Karpas-422 (cell line): Measurements from ENCODE around the gene EPAS1. TPM values are rescaled to one million over a fixed set of nuclear protein-coding genes. Genes with fewer than 3 reads are reported as not detected.

Experiments
- DNase-seq: peaks from one replicate; pipeline ENCODE4 v3.0.0-alpha.2; 2015
- H2AFZ ChIP-seq: fragments of 200-600 bp; sonication (generic); 2 replicates; pipeline ENCODE4 v1.6.1; 2014; ENCODE audit warnings: antibody characterized with exemption, low read length, mixed read lengths
- H3K27ac ChIP-seq: fragments of 200-600 bp; sonication (generic); 2 replicates; pipeline ENCODE4 v1.5.1; 2014; ENCODE audit warnings: mild to moderate bottlenecking, low read length, moderate library complexity
- H3K27me3 ChIP-seq: fragments of 200-600 bp; sonication (generic); 2 replicates; pipeline ENCODE4 v1.6.1; 2014; ENCODE audit warnings: low read length, mixed read lengths
- H3K36me3 ChIP-seq: fragments of 200-600 bp; sonication (generic); 2 replicates; pipeline ENCODE4 v1.6.1; 2014; ENCODE audit warnings: low read length, mixed read lengths; ENCODE audit not compliant: insufficient read depth
- H3K4me1 ChIP-seq: fragments of 200-600 bp; sonication (generic); 2 replicates; pipeline ENCODE4 v1.6.1; 2014; ENCODE audit warnings: mild to moderate bottlenecking, low read length, mixed read lengths
- H3K4me2 ChIP-seq: fragments of 200-600 bp; sonication (generic); 2 replicates; pipeline ENCODE4 v1.6.1; 2014; ENCODE audit warnings: low read length, low read depth, mild to moderate bottlenecking; ENCODE audit not compliant: poor library complexity, severe bottlenecking
- H3K4me3 ChIP-seq: fragments of 200-600 bp; sonication (generic); 2 replicates; pipeline ENCODE4 v1.5.1; 2014; ENCODE audit warnings: mild to moderate bottlenecking, antibody characterized with exemption, low read length, mixed read lengths
- H3K79me2 ChIP-seq: fragments of 200-600 bp; sonication (generic); 2 replicates; pipeline ENCODE4 v1.6.1; 2014; ENCODE audit warnings: mild to moderate bottlenecking, low read length, mixed read lengths
- H3K9ac ChIP-seq: fragments of 200-600 bp; sonication (generic); 2 replicates; pipeline ENCODE4 v1.6.0; 2014; ENCODE audit warnings: low read length
- H3K9me2 ChIP-seq: fragments of 200-600 bp; sonication (generic), shearing (Covaris generic); replicated peaks from 2 replicates; pipeline ENCODE4 v1.6.0; 2014; ENCODE audit warnings: mild to moderate bottlenecking, low read length, moderate library complexity; ENCODE audit not compliant: insufficient read depth
- H3K9me3 ChIP-seq: fragments of 300-700, 200-600 bp; sonication (generic); 2 replicates; pipeline ENCODE4 v1.6.1; 2014; ENCODE audit warnings: low read length, mixed read lengths
- H4K20me1 ChIP-seq: fragments of 200-600 bp; sonication (generic); 2 replicates; pipeline ENCODE4 v1.6.1; 2014; ENCODE audit warnings: mild to moderate bottlenecking, antibody characterized with exemption, low read length, low read depth; ENCODE audit not compliant: insufficient read depth
- total RNA-seq: library from RNA; depleted of rRNA; stranded (reverse); fragments of >200 nt; shearing (Covaris generic); gene quantifications from 2 replicates; pipeline ENCODE4 v1.2.3, GENCODE V29; 2014; ENCODE audit warnings: low replicate concordance

The EPAS1 gene
- total RNA-seq, 1 experiment from 2014 or later: not detected

GRCh38 chr2:46290078-46290477 lies 7.1 kb upstream of the EPAS1 start:
- no peaks in the 10 kb centered on the region for H3K27me3 ChIP-seq
- H3K27ac ChIP-seq: no peak overlapping the region
- no peak for DNase-seq

GRCh38 chr2:46293466-46293865 lies 3.7 kb upstream of the EPAS1 start:
- Histone ChIP-seq H3K27me3 (no peaks in the 10 kb centered on the region), H3K9me3 (no peaks in the 10 kb centered on the region), H3K4me1 (no peaks in the 10 kb centered on the region; the same call in 1 of the 2 replicates), H3K4me2 (no peak overlapping the region), H2AFZ (no peak overlapping the region), H3K36me3 (no peaks in the 10 kb centered on the region), H3K79me2 (no peaks in the 10 kb centered on the region), H4K20me1 (no peaks in the 10 kb centered on the region), H3K4me3 (no peak overlapping the region), H3K9me2 (no peaks in the 10 kb centered on the region), H3K27ac (no peak overlapping the region), H3K9ac (no peak overlapping the region)
- DNase-seq: no peak

More at GRCh38 chr2:46290078-46290477, 7.1 kb upstream of the EPAS1 start:
- no peaks in the 10 kb centered on the region for H4K20me1 ChIP-seq
- H3K9ac ChIP-seq: no peak overlapping the region
- no peaks in the 10 kb centered on the region for H3K4me1 ChIP-seq
- no peak overlapping the region for H3K4me2 ChIP-seq
- no peaks in the 10 kb centered on the region for H3K9me2 ChIP-seq
- no peak overlapping the region for H3K4me3 ChIP-seq
- H3K36me3 ChIP-seq: no peaks in the 10 kb centered on the region
- H3K79me2 ChIP-seq: no peaks in the 10 kb centered on the region
- no peaks in the 10 kb centered on the region for H3K9me3 ChIP-seq
- no peak overlapping the region for H2AFZ ChIP-seq

GRCh38 chr2:46294176-46294836 lies 2.9 kb upstream of the EPAS1 start:
- no peak for DNase-seq
- Histone ChIP-seq H3K27ac (no peak overlapping the region), H3K27me3 (no peaks in the 10 kb centered on the region), H3K4me3 (no peak overlapping the region), H3K36me3 (no peaks in the 10 kb centered on the region), H3K9ac (no peak overlapping the region), H3K9me3 (no peaks in the 10 kb centered on the region), H3K4me2 (no peak overlapping the region), H2AFZ (no peak overlapping the region), H3K4me1 (no peaks in the 10 kb centered on the region; the same call in 1 of the 2 replicates), H3K9me2 (no peaks in the 10 kb centered on the region), H3K79me2 (no peaks in the 10 kb centered on the region), H4K20me1 (no peaks in the 10 kb centered on the region)

GRCh38 chr2:46296216-46296839 lies 879 bp upstream of the EPAS1 start:
- H3K36me3 ChIP-seq: no peaks in the 10 kb centered on the region
- H3K4me2 ChIP-seq: no peak overlapping the region
- no peaks in the 10 kb centered on the region for H3K27me3 ChIP-seq
- no peaks in the 10 kb centered on the region for H3K9me3 ChIP-seq
- H3K27ac ChIP-seq: no peak overlapping the region
- H2AFZ ChIP-seq: no peak overlapping the region
- H3K79me2 ChIP-seq: no peaks in the 10 kb centered on the region
- no peak overlapping the region for H3K9ac ChIP-seq
- no peaks in the 10 kb centered on the region for H4K20me1 ChIP-seq
- no peaks in the 10 kb centered on the region for H3K9me2 ChIP-seq
- no peak overlapping the region for H3K4me3 ChIP-seq
- no peak for DNase-seq
- H3K4me1 ChIP-seq: no peaks in the 10 kb centered on the region; the same call in 1 of the 2 replicates

GRCh38 chr2:46297546-46298271 lies 502 bp downstream of the EPAS1 start:
- Histone ChIP-seq H3K36me3 (no peaks in the 10 kb centered on the region), H3K9me2 (no peaks in the 10 kb centered on the region), H3K27me3 (no peaks in the 10 kb centered on the region), H3K4me3 (peak overlapping the region; percentile 54; the same call in 1 of the 2 replicates), H3K27ac (no peak overlapping the region), H3K9me3 (no peaks in the 10 kb centered on the region), H2AFZ (no peak overlapping the region), H3K4me2 (peak overlapping the region; percentile 58), H3K9ac (0 out of 2 replicates have a peak overlapping the region, but pooled peaks have one; percentile 27), H3K79me2 (no peaks in the 10 kb centered on the region), H3K4me1 (no peaks in the 10 kb centered on the region; the same call in 1 of the 2 replicates), H4K20me1 (no peaks in the 10 kb centered on the region)
- no peak for DNase-seq

GRCh38 chr2:46298272-46298521 lies 990 bp downstream of the EPAS1 start:
- no peak overlapping the region for H3K4me2 ChIP-seq
- DNase-seq: no peak
- no peaks in the 10 kb centered on the region for H3K79me2 ChIP-seq
- no peaks in the 10 kb centered on the region for H4K20me1 ChIP-seq
- no peak overlapping the region for H2AFZ ChIP-seq
- H3K27ac ChIP-seq: no peak overlapping the region
- H3K9ac ChIP-seq: no peak overlapping the region
- H3K4me3 ChIP-seq: no peak overlapping the region
- H3K4me1 ChIP-seq: no peaks in the 10 kb centered on the region; the same call in 1 of the 2 replicates
- no peaks in the 10 kb centered on the region for H3K9me2 ChIP-seq
- H3K36me3 ChIP-seq: no peaks in the 10 kb centered on the region
- no peaks in the 10 kb centered on the region for H3K27me3 ChIP-seq
- no peaks in the 10 kb centered on the region for H3K9me3 ChIP-seq

- Histone ChIP-seq H3K4me2 (no peak overlapping the region), H3K9me3 (no peaks in the 10 kb centered on the region), H3K79me2 (no peaks in the 10 kb centered on the region), H3K9ac (no peak overlapping the region), H3K27ac (no peak overlapping the region), H3K9me2 (no peaks in the 10 kb centered on the region), H3K4me1 (no peaks in the 10 kb centered on the region; the same call in 1 of the 2 replicates), H2AFZ (no peak overlapping the region), H3K36me3 (no peaks in the 10 kb centered on the region), H4K20me1 (no peaks in the 10 kb centered on the region), H3K27me3 (no peaks in the 10 kb centered on the region), H3K4me3 (no peak overlapping the region)
- no peak for DNase-seq
Observed at GRCh38 chr2:46298522-46299353, 1.5 kb downstream of the EPAS1 start.
